CD4-positive, alpha-beta T cell treated with Interleukin-4 for 1 hour (primary cell): ENCODE results near the gene RBM25.
"Not testable (repeated sequence)": the region's sequence is repeated elsewhere in the genome, so short reads cannot be mapped to it uniquely, and the experiment has no call there.

Experiments
- DNase-seq, 2 donors: peaks; one replicate each; pipeline ENCODE4 v3.0.0-alpha.2; 2020 to 2022

Gene RBM25

DNA sequence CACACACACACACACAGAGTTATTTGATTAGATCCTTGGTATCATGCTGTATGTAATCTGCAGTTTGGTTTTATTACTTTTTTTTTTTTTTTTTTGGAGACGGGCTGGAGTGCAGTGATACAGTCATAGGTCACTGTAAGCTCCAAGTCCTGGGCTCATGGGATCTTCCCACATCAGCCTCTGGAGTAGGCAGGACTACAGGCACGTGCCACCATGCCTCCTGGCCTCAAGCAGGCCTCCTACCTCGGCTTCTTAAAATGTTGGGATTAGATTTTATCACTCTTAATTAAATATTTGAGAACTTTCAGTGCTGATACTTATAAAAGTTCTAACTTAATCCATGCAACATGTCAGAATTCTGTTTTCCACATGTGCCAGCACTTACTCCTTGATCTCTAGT lies 46.7 kb downstream of the RBM25 start:
- no peak for DNase-seq

DNA sequence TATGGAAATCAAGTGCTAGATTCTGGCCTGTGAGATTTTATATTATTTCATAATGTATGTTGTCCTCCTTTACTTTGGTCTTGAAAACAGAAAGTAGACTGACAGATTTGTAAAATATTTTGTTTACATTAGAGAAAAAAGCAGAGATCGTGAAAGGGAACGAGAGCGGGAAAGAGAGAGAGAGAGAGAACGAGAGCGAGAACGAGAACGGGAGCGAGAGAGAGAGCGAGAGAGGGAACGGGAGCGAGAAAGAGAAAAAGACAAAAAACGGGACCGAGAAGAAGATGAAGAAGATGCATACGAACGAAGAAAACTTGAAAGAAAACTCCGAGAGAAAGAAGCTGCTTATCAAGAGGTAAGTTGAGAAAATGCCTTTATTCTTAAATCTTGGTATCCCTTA lies 47.4 kb downstream of the RBM25 start:
- no peak for DNase-seq

DNA sequence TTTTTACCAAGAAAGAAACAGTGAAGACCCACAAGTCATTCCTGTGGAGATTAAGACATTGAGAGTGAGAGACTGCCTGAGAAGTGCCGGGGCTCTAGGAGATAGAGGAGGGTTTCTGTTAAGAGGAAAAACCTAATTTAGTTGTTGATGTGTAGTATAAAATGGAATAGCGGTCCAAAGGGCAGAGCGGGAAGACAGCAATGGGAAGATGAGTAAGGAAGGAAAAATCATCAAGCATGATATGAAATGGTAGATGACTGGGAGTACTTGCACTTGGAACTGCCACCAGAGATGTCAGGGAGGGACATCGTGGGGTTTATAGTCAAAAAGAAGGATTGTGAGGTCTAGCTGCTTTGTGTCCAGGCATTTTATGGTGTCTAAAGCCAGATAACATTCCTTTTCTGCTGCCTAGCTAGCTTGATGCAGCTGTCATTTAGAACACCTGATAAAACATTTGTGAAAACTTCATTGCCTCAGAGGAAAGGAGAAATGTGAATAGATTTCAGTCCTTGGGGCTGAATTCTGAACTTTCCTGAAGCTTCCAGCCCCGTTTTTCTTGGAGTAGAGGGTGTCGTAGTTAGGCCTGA lies 57.8 kb downstream of the RBM25 start:
- DNase-seq, result no peak

DNA sequence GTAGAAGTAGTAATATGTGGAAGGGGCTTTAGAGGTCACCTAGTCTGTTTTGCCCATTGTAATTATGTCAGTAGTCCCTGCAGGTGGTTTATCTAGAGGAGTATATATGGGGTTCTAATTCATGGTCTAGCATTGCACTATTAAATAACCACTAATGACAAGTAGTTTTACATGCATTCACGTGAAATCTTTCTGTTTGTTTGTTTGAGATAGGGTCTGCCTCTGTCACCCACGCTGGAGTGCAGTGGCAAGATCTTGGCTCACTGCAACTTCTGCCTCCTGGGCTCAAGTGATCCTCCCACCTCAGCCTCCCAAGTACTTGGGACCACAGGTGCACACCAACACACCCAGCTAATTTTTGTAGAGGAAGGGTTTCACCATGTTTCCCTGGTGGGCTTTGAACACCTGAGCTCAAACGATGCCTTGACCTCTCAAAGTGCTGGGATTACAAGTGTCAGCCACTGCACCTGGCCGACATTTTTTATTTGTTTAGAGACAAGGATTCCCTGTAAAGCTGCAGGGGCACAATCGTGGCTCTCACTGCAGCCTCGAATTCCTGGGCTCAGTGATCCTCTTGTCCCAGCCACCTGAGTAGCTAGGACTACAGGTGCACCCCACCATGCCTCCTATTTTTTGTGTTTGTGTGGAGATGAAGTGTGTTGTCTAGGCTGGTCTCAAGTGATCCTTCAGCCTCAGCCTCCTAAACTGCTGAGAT lies 66.0 kb downstream of the RBM25 start:
- no peak for DNase-seq

DNA sequence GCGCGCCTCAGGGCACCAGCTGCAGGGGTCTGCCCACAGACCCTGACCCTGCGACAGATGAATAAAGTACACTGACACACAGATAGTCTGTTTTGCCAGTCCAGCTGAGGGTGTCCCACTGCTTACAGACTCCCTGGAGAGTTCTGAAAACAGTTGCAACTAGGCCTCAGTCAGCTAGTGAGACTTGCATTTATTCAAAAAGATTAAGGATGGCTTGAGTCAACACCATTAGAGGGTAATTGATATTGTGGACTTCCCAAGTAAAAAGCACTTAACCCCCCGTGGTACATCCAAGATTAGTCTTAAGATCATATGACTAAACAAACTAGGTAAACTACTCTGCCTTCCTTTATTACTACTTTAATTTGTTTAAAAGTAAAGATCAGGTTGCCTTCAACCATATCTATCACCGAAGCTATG lies 66.8 kb downstream of the RBM25 start:
- DNase-seq, result no peak

DNA sequence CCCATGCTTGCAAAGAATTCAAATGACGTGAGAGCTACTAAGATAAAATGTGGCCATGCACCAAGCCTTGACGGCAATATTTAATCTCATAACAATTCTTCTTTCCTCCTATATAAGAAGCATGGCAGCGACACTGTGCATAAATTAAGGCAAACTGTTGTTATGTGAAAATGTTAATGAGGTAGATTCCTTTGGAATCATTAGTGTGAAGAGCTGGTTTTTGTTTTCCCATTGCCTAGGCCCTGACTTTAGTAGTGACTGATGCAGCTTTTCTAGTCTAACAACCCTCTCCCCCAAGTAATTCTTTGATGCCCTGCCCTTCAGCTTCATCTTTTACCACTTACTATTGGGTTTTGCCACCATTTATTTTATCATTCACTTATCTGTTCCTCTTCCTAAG lies 67.4 kb downstream of the RBM25 start:
- no peak for DNase-seq

DNA sequence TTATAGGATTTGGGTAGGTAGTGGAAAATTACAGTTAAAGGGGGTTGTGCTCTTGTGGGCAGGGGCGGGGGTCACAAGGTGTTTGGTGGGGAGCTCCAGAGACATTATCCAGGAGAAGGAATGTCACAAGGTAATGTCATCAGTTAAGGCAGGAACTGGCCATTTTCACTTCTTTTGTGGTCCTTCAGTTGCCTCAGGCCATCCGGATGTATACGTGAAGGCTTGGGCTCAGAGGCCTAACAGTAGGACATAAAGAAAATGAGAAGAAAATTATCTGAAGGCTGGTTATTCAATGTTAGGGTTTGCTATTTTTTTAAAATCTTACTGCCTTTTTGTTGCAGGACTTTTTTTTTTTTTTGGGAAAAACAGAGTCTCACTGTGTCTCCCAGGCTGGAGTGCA lies 75.5 kb downstream of the RBM25 start:
- DNase-seq, result no peak

DNA sequence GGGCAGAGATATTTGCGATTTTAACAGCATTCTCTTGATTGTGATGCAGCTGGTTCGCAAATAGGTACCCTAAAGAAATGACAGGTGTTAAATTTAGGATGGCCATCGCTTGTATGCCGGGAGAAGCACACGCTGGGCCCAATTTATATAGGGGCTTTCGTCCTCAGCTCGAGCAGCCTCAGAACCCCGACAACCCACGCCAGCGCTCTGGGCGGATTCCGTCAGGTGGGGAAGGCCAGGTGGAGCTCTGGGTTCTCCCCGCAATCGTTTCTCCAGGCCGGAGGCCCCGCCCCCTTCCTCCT lies 77.7 kb downstream of the RBM25 start:
- DNase-seq, result no peak

DNA sequence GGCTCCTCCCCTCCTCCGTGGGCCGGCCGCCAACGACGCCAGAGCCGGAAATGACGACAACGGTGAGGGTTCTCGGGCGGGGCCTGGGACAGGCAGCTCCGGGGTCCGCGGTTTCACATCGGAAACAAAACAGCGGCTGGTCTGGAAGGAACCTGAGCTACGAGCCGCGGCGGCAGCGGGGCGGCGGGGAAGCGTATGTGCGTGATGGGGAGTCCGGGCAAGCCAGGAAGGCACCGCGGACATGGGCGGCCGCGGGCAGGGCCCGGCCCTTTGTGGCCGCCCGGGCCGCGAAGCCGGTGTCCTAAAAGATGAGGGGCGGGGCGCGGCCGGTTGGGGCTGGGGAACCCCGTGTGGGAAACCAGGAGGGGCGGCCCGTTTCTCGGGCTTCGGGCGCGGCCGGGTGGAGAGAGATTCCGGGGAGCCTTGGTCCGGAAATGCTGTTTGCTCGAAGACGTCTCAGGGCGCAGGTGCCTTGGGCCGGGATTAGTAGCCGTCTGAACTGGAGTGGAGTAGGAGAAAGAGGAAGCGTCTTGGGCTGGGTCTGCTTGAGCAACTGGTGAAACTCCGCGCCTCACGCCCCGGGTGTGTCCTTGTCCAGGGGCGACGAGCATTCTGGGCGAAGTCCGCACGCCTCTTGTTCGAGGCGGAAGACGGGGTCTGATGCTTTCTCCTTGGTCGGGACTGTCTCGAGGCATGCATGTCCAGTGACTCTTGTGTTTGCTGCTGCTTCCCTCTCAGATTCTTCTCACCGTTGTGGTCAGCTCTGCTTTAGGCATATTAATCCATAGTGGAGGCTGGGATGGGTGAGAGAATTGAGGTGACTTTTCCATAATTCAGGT lies 78.3 kb downstream of the RBM25 start, which contains the start of gene PSEN1:
PSEN1 (plus strand) TSS at position 121 of the 839 bp plus-strand sequence. CDS start 11,513 bp downstream, outside the sequence.
- peak; percentile 97 to 99 for DNase-seq

DNA sequence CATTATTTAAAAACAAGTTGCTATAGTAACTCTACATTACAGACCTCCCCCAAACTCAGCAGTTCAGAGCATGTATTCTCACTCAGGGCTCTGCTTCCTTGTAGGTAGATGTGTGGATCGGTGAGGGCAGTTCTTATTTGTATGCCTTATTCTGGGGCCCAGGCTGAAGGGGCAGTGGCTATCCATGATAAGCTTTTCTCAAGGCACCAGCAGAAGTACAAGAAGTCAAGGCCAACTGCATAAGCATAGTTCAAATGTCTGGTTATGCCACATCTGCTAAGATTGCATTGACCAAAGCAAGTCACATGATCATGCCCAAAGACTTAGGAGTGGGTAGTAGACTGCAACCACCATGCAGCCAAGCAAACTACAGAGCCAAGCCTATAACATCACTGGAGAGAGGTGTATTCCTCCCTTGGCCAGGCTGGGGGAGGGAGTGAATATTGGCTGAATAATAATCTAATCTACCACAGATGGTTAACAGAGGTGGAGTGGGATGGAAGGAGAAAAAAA lies 82.5 kb downstream of the RBM25 start:
- DNase-seq, result no peak

DNA sequence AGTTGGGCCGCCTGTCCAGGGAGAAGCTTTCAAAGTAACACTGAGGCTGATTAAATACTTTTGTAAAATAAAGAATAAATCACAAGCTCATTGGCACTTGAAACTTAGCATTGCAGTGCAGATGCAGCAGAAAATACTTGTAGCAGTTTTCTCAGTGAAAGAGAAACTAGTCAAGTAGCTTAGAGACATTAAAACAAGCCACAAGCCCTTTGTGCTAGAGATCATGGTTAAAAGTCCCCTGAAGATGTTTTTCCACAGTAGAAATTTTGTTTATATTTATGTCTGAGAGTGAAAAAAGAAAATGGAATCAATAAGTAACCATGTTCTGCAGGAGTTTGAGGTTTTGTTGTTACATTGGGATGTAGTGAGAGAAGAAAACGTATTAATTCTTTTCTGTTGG lies 83.9 kb downstream of the RBM25 start:
- peak in 1 of 2 donors; percentile 13 for DNase-seq

DNA sequence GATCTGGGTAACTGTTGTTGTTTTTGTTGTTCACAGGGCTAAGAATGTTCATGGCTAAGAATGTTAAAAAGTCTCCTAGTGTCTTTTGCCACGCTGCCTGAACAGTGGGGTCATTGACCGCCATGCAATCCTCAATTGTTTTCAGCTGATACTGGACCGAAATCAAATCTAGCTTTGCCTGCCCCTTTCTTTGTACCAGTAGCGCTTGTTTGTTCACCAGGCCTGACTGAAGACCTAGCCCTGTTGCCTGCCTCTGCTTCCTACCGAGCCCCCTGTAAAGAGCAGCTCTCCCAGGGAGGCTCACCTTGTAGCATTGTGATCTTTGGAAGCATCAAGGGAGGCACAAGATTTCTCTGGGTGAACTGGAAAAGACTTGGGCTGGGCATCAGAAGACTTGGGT lies 84.7 kb downstream of the RBM25 start:
- DNase-seq, result no peak

DNA sequence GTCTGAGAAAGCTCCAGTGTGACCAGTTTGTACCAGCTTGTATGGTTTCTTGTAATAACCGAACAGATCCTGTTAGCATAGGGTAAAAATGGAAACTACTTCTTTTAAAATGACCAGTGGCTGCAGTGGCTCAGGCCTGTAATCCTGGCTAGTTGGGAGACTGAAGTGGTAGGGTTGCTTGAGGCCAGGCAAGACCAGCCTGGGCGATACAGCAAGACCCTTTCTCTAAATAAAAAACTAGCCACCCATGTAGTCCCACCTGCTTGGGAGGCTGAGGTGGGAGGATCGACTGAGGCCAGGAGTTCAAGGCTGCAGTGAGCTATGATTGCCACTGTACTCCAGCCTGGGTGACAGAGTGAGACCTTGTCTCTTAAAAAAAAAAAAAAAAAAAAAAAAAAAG lies 85.3 kb downstream of the RBM25 start:
- no peak for DNase-seq

DNA sequence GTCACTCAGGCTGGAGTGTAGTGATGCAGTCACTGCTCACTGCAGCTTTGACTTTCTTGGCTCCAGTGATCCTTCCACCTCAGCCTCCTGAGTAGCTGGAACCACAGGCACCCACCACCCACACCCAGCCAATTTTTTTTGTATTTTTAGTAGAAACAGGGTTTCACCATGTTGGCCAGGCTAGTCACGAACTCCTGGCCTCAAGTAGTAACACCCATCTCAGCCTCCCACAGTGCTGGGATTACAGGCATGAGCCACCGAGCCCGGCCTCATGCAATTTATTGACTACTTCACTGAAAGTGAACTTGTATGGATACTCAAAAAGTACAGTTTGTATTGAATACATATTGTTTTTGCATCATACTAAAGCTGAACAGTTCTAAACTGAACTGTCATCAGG lies 87.0 kb downstream of the RBM25 start:
- DNase-seq, result no peak

DNA sequence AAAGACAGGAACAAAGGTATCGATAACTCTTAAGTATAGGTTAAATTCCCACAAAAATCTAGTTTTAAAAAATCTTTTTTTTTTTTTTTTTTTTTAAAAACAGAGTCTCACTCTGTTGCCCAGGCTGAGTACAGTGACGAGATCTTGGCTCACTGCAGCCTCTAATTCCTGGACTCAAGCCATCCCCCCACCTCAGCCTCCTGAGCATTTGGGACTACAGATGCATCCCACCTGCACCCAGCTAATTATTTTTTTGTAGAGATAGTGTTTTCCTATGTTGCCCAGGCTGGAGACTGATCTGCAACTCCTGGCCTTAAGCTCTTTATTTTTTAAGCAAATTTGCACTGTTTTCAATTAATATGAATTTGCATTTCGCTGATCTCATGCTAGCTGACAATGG lies 87.8 kb downstream of the RBM25 start:
- DNase-seq, result no peak

DNA sequence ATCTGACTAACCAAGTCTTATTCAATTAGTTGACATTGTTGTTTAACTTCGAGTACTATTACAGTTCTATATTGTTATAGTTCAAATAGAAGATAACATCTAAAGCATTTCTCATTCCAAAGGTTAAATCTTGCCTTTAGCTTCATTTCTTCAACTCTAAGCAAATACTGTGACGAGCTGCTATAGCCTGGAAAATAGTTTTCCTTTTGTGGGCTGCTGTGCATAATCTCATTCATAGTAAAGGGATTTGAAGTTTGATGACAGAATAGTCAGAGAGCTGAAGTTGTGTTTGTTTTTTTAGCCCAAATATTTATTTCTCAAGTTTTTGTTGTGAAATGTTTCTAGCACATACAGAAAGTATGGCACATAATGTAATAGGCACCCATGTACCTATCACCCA lies 91.4 kb downstream of the RBM25 start:
- no peak for DNase-seq

DNA sequence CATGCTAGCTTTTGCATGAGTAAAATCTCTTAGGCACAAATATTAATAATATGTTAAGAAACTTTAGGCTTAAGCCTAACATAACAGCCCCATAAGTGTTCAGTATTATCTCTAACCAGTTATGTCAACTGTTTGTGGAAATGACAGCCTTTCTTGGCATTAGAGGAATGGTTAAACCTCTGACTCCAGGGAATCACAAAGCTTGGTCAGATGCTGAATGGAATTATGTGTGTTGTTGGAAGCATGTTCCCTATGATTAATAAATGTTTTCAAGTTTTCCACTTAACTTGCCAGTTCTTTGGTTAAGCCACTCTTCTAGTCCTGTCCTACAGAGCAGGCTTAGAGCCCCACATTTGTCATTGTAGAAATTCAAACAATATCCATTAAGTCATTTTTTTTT lies 94.9 kb downstream of the RBM25 start:
- no peak for DNase-seq

DNA sequence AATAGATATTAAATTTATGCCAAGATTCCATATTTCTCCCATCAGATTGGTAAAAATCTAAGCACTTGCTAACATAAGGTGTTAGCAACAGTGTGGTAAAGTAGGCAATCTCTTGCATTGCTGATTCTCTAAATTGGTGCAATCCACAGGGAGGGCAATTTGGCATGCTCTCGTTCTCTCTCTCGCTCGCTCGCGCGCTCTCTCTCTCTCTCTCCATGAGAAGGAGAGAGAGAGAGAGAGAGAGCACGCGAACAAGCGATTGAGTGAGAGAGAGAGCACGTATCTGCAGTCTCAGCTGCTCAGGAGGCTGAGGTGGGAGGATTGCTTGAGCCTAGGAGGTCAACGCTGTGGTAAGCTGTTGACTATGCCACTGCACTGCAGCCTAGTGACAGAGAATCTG lies 103.9 kb downstream of the RBM25 start:
- DNase-seq, result no peak

DNA sequence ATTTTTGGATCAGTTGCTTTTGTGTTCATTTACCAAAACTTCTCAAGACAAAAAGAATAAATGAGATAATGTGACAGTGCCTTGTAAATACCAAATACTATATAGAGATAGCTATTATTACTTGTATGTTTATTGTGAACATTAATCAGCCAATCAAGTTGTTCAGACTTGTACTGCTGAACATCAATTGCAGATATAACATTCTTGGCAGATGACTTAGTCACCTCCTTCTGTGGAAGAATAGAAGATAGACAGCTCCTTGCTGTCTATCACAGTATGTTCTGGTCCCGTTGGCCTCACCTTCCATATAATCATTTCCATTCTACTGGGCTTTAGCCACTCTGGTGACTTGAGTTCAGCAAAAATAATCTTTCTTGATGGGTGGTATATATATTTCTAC lies 108.1 kb downstream of the RBM25 start:
- no peak for DNase-seq

DNA sequence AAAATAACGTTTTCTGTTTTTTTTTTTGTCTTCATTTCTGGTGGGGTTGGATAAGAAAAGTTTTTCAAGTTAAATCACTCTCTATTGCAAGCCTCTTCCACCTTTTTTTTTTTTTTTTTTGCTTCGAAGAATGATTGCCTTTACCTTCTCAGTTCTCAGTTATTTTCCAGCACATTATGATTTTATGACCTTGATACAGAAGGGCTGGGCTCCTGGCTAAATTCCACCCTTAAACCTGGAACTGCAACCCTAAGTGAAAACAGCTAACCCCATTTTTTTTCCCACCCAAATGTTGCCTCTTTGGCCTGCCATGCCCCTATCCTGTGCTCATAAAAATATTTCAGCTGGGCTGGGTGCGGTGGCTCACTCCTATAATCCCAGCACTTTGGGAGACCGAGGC lies 109.4 kb downstream of the RBM25 start:
- DNase-seq, result no peak

DNA sequence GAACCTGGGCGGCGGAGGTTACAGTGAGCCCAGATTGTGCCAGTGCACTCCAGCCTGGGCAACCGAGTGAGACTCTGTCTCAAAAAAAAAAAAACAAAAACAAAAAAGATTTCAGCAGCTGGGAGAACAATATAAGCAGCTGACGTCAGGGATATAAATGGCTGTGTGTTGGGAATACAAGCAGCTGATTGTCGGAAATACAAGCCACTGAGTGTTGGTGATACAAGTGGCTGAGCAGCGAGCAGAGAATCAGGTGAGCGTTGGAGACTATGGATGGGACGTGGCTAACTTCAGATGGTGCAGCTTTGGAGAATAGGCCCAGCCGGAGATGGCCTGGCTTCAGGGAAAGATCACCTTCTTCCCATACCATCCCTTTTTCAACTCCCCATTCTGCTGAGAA lies 109.9 kb downstream of the RBM25 start:
- DNase-seq, result no peak

DNA sequence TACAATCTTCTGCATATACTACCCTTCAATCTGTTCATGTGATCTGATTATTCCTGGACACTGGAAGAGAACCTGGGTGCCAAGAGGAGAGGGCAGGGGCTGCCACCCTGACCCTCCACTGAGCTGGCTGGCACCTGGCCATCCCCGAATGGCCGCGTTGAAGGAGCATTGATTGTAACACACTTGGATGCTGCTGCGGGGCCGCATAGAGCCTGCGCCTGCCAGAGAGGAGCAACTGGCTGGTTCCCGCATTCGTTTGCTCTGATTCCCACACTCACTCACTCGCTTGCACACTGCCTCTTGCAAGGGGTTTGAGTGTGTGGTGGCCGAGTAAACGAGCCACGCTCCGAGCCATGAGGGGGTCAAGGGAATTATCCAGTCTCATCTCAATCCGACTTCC lies 110.4 kb downstream of the RBM25 start:
- no peak for DNase-seq

DNA sequence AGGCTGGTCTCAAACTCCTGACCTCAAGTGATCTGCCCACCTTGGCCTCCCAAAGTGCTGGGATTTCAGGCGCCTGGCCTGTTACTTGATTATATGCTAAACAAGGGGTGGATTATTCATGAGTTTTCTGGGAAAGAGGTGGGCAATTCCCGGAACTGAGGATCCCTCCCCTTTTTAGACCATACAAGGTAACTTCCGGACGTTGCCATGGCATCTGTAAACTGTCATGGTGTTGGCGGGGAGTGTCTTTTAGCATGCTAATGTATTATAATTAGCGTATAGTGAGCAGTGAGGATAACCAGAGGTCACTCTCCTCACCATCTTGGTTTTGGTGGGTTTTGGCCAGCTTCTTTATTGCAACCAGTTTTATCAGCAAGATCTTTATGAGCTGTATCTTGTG lies 111.5 kb downstream of the RBM25 start:
- DNase-seq, result not testable (repeated sequence)

DNA sequence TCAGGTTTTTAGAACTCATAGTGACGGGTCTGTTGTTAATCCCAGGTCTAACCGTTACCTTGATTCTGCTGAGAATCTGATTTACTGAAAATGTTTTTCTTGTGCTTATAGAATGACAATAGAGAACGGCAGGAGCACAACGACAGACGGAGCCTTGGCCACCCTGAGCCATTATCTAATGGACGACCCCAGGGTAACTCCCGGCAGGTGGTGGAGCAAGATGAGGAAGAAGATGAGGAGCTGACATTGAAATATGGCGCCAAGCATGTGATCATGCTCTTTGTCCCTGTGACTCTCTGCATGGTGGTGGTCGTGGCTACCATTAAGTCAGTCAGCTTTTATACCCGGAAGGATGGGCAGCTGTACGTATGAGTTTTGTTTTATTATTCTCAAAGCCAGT lies 112.4 kb downstream of the RBM25 start:
- no peak for DNase-seq
